CD4-positive, alpha-beta T cell treated with Interleukin-21 for 1 hour (primary cell): ENCODE data around the gene SUFU.
"Not testable (repeated sequence)": the region's sequence is repeated elsewhere in the genome, so short reads cannot be mapped to it uniquely, and the experiment has no call there.

Experiments used
- DNase-seq: peaks from one replicate; pipeline ENCODE4 v3.0.0-alpha.2; 2020

Gene SUFU

DNA sequence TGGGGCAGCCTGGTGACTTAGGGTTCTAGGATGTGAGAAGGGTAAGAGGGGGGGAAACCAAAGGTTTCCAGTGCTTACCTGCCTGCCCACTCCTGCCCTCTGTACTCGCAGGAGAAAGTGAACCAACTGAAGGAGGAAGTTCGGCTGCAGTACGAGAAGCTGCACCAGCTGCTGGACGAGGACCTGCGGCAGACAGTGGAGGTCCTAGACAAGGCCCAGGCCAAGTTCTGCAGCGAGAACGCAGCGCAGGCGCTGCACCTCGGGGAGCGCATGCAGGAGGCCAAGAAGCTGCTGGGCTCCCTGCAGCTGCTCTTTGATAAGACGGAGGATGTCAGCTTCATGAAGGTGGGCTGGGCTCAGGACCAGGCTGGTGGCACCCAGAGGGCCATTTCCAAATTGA lies 151.2 kb downstream of the SUFU start:
- DNase-seq = no peak

DNA sequence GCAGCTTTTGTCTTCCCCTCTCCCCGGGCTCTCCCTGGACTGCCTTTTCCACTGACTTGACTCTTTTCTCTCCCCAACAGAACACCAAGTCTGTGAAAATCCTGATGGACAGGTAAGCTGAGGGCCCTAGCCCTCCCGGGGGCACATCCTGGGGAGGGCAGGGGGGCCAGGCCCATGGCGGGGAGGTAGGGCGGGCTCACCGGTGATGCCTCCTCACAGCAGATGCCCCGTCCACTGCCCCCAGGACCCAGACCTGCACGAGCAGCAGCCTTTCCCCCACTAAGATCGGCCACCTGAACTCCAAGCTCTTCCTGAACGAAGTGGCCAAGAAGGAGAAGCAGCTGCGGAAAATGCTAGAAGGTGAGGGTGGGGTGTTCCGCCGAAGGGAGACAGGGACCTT lies 152.3 kb downstream of the SUFU start:
- no peak for DNase-seq

DNA sequence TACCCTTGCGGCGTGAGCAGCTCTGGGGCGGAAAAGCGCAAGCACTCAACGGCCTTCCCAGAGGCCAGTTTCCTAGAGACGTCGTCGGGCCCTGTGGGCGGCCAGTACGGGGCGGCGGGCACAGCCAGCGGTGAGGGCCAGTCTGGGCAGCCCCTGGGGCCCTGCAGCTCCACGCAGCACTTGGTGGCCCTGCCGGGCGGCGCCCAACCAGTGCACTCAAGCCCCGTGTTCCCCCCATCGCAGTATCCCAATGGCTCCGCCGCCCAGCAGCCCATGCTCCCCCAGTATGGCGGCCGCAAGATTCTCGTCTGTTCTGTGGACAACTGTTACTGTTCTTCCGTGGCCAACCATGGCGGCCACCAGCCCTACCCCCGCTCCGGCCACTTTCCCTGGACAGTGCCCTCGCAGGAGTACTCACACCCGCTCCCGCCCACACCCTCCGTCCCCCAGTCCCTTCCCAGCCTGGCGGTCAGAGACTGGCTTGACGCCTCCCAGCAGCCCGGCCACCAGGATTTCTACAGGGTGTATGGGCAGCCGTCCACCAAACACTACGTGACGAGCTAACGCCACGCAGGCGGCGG lies 153.1 kb downstream of the SUFU start:
- DNase-seq = no peak

DNA sequence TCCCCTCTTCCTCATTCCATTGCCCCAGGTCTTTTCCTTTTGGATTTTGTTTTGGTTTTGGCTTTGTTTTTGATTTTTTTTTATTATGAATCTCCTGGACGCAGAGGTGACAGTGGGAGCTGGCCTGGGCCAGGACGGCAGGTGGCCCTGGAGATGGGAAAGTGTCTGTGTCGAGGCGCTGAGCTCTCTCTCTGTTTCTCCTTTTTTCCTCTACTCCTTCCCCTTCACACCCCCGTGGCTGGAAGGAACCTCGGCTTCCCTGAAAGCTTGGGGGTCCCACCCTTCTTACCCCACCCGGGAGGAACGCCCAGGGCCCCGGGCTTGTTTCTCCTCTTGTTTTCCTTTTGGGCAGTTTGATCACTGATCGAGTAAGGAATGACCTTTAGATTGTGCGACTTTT lies 153.7 kb downstream of the SUFU start:
- DNase-seq = no peak

DNA sequence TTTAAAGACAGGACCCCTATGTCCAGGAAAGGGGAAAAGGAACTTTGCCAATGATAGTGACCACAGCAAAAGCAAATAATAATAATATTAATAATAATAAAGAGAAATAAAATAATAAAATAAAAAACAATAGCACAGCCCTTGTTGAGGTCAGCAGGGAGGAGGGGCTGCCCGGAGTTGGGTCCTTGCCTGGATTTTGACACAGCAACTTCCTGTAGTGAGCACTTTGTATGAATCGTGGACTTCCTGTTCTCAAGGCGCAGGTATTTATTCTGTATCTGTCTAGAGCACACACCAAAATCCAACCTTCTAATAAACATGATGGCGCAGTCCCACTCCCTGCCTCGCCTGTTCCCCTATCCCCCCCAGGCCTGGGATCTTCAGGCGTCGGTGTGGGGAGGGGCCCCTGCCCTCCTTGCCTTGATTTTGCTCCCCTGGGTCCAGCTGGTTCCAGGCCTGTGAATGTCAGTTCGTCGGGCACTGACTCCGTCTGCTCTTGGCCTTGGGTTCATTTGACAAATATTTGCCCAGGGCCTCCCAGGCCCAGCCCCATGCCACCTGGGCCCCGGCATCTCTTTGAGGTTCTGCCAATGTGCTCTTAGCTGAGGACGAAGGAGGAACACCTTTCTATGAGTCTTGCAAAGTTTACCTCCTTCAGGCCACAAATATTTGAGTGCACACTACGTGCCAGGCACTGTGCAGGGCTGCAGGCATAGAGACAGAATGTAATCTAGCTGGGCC lies 154.4 kb downstream of the SUFU start:
- DNase-seq = no peak

DNA sequence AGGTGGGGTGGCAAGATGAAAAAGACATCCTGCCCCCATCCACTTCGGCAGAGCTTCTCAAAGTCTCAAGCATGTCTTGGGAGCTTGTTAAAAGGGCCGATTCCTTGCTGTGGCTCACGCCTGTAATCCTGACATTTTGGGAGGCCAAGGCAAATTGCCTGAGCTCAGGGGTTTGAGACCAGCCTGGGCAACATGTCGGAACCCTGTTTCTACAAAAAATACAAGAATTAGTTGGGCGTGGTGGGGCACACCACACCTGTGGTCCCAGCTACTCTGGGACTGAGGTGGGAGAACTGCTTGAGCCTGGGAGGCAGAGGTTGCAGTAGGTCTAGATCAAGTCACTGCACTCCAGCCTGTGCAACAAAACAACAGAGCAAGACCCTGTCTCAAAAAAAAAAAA lies 155.0 kb downstream of the SUFU start:
- DNase-seq = no peak

DNA sequence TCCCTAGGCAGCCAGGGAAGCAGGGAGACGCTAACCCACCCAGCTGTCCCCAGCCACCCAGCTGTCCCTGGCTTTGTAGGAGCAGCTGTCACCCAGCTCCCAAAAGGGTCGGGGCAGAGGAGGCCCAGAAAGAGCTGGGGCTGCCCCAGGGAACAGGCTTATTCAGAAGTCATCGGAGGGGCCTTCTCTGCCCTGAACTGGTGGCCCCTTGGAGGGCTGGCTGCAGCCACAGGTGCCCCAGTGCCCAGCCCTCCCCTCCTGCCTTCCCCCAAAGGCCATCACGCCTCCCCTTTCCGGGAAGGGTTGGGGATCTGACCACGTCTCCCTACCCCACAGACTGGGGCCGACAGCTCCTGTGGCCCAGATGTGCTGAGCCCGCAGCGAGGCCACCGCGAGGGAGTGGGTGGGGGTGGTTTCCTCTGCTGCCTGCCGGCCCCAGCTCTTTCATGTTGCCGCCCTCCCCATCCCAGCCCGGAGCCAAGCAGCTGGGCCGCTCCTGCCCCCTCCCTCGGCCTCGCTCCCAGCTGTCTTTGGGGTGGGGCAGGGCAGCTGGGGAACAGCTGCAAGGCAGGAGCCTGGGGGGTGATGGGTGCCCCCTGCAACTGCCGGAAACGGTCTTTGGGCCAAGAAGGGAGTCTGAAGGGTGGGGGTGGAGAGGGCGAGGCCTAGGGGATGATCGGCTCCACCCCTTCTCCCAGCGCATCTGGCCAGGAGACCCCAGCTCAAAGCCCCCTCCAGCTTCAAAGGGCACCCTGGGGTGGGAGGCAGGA lies 157.3 kb downstream of the SUFU start:
- DNase-seq = peak; percentile 71

DNA sequence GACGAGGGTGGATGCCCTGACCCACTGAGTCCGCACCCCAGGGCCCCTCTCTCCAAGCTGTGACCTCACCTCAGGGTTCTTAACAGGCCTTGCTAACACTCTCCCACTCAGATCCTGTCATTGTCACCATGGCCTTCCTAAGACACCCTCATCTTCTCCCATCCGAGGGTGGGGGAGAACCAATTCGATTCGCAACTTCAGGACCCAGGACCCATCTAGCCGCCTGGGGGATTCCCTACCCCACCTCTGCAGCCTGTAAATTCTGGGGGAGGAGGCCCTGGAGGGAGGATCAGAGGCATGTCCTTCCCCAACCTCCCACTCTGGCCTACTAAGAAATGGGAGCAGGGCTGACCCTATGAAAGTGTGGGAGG lies 157.9 kb downstream of the SUFU start:
- no peak for DNase-seq

DNA sequence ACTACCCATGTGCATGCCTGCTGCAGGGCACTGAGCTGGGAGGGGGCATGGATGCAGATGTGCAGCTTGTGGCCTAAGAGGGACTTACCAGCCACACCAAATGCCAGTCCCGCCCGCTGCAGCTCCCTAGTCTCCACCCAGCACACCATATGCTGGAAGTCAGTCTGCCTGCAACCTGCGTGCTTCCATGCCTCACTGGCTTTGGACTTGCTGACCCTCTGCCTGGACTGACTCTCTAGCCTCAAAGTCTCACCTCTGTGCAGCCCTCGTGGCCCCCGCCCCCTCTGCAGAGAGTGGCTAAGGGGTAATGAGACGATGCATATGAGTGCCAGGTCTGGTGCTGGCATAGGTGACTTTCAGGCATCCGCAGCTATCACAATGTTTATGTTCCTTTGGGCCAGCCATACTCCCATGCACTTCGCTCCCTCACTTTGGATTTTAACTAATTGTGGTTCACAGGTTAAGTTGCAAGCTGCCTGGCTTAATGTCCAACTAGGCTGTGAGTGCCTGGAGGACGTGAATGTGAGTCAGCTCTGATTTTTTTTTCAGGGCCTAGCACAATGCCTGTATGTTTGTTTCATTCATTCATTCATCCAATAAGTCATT lies 162.2 kb downstream of the SUFU start:
- DNase-seq = no peak

DNA sequence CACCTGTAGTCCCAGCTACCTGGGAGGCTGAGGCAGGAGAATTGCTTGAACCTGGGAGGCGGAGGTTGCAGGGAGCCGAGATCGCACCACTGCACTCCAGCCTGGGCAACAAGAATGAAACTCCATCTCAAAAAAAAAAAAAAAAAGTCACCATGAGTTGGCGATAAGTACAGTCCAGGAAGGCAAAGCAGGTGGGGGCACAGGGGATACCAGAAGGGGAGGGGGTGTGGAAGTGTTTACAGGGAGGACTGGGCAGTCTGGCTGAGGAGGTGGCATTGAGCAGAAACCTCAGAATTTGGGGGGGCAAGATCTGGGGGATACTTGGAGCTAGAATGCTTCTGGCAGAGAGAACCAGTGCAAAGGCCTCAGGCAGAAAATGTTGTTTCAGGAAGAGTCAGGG lies 163.6 kb downstream of the SUFU start:
- not testable (repeated sequence) for DNase-seq

DNA sequence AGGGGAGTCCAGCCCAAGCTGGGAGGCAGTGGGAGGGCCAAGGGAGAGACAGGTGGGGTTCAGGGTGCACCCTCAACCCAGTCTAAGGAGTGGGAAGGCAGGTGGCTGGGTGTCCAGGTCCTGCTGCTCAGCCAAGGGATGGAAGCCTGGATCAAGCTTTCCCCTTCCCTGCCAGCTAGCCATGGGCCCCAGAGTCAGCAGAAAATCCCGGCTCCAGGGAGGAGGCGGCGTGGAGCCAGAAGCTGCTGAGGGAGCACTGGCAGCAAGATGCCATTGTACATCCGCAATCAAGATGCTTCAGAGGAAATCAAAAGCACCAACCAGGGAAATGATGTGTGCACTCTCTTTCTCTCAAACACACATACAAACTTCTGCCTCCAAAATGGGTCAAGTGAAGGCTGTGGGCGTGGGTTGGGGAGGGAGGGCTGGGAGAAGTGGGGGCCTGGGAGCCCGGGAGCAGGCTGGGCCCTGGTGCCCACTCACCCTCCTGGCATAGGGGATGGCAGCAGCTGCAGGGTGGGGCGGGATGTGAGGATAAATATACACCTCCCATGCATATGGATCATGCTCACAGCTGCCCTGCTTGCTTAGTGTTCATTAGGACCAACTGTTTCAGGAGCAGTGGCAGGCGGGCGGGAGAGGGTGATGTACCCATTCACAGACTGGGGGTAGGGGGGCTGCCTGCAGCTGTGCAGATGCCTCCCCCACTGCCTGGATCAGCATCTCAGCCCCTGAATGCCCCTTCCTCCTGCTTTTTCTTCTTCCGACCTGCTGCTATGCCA lies 164.7 kb downstream of the SUFU start:
- no peak for DNase-seq

DNA sequence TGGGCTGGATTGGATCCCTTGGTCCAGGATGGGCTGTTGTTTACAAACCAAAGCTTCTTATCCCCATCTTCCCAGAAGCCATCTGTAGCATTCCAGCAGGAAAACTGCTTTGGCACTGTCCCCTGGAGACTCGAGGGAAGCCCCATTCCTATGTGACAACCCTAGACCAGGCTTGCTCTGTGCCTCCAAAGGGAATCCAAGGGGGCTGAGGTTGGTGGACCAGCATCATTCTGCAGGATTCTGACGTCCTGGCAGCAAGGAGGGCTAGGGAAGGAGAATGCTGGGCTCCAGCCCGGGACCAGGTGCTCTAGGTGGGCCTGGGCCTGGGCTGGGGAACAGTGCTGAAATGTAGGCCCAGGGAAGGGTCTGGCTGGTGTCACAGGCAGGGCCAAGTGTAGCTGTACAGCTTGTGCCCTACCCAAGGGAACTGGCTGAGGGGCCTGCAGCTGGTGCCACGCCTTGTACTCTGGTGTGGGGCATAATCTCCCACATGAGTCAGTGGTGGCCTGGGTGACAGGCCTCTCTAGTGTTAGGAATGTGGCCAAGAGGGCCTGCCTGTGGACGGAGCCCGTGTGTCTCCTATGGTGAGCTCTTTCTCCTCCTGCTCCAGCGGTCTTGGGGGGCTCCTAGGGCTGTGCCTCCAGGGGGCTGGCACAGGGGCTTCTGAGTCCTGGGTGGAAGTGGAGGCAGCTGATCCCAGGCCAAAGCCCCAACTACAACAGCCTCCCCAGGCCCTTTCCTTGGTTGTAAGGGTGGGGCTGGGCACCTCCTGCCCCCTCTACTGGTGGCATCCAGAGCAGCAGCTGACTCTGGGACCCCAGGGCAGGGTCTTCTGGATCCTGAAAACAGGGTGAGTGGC lies 165.7 kb downstream of the SUFU start:
- DNase-seq = no peak

DNA sequence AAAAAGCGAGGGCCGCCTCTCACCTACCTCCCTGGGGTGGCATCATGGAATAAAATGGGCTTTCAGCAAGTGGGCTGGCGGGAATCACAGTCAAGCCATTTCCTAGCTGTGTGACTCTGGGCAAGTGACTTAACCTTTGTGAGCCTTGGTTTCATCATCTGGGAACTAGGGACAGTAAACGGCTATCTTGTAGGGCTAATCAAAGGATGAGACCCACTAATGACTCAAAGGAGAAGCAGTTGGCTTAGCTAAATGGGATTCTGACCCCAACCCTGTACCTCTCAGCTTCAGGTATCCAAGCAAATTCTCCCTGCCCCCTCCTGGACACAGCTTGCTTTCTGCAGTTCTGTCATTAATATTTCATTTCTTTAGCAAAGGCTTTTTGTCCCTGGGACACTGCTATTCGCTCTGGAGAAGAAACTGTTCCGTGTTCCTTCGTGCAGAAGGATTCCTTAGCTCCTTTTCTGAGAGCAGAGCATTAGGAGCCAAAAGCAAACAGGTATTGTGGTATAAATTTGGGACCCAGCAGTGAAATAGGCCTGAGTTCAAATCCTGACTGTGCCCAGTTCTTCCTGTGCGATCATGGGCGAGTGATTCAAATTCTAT lies 166.4 kb downstream of the SUFU start:
- DNase-seq = no peak

DNA sequence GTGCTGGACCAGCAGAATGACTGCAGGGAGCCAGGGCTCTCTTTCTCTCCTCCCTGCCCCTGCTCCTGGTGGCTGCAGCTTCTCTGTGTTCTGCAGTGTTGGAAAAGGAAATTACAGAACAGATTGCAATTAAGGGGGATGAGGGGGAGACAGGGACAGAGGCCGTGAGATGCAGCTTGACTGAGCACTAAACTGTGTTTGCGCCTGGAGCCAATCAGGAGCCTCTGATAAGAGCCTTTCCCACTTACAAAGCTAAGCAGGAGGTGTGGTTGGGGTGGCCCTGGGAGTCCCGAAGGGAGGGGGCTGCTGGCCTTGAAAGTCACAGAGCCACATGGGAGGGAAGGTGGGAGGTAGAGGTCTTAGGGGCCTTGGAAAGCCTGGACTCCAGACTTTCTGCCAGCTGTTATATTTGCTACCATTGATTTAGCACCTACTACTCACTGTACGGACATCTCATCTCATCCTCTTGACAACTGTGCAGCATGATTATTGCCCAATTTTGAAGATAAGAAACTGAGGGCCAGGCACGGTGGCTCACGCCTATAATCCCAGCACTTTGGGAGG lies 167.2 kb downstream of the SUFU start:
- no peak for DNase-seq

DNA sequence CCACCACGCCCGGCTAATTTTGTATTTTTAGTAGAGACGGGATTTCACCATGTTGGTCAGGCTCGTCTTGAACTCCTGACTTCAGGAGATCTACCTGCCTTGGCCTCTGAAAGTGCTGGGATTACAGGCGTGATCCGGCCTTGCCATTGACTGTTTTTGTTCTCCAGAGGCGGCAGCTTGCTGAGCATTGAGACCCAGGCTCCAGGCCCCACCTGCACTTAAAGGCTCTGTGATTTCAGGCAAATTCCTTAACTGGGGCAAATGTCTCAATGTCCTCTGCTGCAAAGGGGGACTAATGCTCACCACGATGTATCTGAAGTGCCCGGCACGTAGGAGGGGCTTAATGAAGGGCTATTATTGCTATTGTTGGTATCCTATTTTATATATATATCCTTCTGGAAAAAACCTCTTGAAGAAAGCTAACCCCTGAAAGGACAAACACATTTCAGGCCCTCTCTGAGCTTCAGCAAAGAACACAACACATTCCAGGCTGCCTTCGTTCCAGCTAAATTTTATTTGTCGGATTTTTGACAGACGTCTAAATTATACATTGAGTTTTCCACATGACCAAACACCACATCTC lies 169.6 kb downstream of the SUFU start:
- no peak for DNase-seq

DNA sequence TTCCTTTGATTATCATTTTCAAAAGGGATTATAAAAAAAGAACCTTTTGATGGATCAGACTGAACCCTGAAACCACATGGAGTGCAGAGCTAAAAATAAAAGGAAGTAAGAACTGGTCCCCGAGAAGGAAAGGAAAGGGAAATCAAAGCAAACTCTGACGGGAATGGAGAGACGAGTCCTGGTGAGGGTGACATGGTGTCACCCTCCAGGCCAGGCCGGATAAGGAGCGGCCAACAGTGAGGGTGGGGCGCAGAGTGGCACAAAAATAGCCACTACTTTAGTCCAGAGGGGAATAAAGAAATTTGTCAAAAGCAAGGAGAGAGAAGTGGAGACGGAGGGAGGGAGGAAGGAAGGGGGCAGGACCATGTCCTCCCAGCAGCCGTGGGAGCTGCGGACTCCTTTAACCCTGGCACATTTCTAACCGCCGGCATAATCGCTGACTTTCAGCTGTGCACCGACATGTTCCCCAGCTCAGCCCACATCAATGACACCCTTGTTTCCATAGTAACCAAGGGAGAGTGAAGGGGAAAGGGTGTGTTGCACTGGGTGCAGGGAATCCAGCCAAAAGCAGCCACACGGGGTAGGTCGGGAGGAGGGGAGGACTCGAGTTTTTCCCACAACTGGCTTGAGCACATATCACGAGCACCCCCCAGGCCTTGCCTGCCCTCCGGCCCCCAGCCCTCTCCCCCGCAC lies 170.2 kb downstream of the SUFU start:
- DNase-seq = peak; percentile 87

DNA sequence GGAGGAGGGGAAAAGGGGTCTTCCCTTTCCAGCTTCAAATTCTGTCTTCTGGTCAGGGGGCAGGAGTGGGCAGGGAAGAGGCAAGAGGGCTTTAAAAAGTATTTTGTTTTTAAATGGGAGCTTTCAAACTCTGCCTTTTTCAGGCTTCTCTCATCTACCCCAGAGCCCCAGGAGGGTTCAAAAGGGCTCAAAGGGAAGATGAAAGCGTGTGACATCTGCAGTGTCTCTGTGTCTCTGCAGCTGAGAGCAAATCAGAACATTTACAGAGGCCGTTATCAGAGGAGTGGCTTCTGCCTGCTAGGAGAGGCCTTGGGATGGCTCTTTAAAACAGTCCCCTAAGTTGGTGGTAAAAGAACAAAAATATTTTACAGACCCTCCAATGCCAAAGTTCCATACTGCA lies 170.8 kb downstream of the SUFU start:
- peak; percentile 47 for DNase-seq

DNA sequence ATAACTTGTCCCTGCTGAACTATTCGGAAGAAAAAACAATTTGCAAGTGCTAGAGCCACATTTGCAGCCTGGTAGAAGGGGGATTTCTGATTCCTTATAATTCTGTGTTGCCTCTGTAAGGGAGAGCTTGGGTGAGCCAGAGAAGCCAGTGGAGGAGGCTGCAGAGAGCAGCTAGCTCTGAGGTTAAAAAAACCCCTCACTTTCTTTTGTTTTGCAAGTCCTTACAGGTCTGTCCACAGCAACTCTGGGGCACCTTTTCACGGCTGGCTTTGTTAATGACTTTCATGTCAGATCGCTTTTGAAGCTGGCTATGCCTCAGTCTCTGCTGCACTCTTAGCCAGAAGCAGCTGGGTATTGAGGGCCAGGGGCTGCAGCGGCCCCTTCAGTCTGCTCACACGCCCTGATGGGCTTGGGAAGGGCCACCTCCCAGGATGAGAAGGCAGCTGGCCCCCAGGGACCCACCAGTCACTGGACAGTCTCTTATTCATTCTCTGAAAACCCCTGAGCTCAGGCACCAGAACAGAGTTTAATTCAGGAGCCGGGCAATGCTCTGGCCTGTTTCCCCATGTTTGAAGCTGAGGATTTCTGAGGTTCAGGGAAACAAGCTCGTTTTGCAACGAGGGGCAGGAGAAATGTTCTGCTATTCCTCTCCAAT lies 171.4 kb downstream of the SUFU start:
- DNase-seq = no peak

DNA sequence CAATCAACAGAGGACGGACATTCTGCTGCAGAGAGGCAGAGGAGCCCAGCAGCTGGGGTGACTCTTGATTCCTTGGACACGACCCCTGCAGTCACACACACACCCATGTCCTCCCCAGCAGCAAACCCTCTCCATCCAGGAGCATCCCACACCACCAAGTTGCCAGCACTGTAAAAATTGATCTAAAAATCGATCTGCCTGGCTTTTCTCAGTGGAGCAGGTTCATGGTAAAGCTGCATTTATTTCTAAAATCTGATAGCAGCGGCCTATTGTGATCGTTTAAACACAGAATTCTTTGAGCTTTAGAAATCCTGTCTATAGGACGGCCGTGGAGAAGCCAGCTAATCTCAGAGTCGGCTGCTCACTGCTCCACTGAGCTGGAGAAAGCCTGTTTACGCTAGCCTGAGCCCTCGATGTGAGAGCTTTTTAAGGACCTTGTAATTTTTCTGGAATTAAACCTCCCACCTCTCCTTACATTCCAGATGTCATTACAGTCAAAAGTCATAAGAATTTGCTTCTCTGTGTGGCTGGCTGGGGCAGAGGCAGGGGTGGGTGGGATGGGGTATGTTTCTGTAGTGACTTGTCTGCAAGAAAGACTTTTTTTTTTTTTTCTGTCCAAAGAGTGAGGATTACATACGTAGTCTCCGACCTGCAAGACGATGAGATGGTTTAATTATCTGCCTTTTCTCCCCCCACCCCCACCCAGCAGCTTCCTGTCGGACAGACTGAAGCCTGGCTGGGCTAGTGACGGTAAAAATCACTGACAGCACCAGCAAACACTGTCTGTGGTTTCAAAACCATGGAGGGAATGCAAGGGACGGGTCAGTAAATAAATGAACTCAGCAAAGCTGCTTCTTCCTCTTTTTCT lies 172.1 kb downstream of the SUFU start:
- DNase-seq = no peak
